ENCODE data around the gene FREM2. TPM values are rescaled to one million over a fixed set of nuclear protein-coding genes. Genes with fewer than 3 reads are reported as not detected.

The FREM2 gene
- total RNA-seq, 1 donor from 2014 or later, result 0.54 TPM

GRCh38 chr13:38703255-38703654, 16.4 kb downstream of the FREM2 start:
- no peaks in the 10 kb centered on the region for H3K27me3 Mint-ChIP-seq (ENCODE audit: unreplicated experiment)
- no peak for DNase-seq
- TF ChIP-seq CTCF (IDR thresholded peaks at IDR 0.05; ENCODE audit: partially characterized antibody, unreplicated experiment), result no peak
- H3K36me3 Mint-ChIP-seq (ENCODE audit: unreplicated experiment), result no peaks in the 10 kb centered on the region
- no peak overlapping the region for H3K27ac Mint-ChIP-seq (ENCODE audit: unreplicated experiment)
- no peak overlapping the region for H3K4me3 Mint-ChIP-seq (ENCODE audit: unreplicated experiment)
- no peaks in the 10 kb centered on the region for H3K9me3 Mint-ChIP-seq (ENCODE audit: unreplicated experiment)
- H3K4me1 Mint-ChIP-seq (ENCODE audit: low read depth, unreplicated experiment), result no peaks in the 10 kb centered on the region

GRCh38 chr13:38705365-38705764, 18.5 kb downstream of the FREM2 start:
- TF ChIP-seq CTCF (IDR thresholded peaks at IDR 0.05; ENCODE audit: partially characterized antibody, unreplicated experiment), result no peak
- H3K36me3 Mint-ChIP-seq (ENCODE audit: unreplicated experiment), result no peaks in the 10 kb centered on the region
- H3K9me3 Mint-ChIP-seq (ENCODE audit: unreplicated experiment), result no peaks in the 10 kb centered on the region

GRCh38 chr13:38707460-38707859, 20.6 kb downstream of the FREM2 start:
- no peak for DNase-seq
- H3K4me1 Mint-ChIP-seq (ENCODE audit: low read depth, unreplicated experiment), result no peaks in the 10 kb centered on the region
- H3K27ac Mint-ChIP-seq (ENCODE audit: unreplicated experiment), result no peak overlapping the region
- H3K9me3 Mint-ChIP-seq (ENCODE audit: unreplicated experiment), result no peaks in the 10 kb centered on the region
- H3K4me3 Mint-ChIP-seq (ENCODE audit: unreplicated experiment), result no peak overlapping the region
- no peaks in the 10 kb centered on the region for H3K36me3 Mint-ChIP-seq (ENCODE audit: unreplicated experiment)
- no peak for TF ChIP-seq CTCF (IDR thresholded peaks at IDR 0.05; ENCODE audit: partially characterized antibody, unreplicated experiment)
- H3K27me3 Mint-ChIP-seq (ENCODE audit: unreplicated experiment), result no peaks in the 10 kb centered on the region

More at GRCh38 chr13:38705365-38705764, 18.5 kb downstream of the FREM2 start:
- no peak for DNase-seq
- H3K27ac Mint-ChIP-seq (ENCODE audit: unreplicated experiment), result no peak overlapping the region
- H3K4me1 Mint-ChIP-seq (ENCODE audit: low read depth, unreplicated experiment), result no peaks in the 10 kb centered on the region
- H3K4me3 Mint-ChIP-seq (ENCODE audit: unreplicated experiment), result no peak overlapping the region
- H3K27me3 Mint-ChIP-seq (ENCODE audit: unreplicated experiment), result no peaks in the 10 kb centered on the region

GRCh38 chr13:38713046-38713445, 26.2 kb downstream of the FREM2 start:
- Mint-ChIP-seq H3K4me3 (ENCODE audit: unreplicated experiment) (no peak overlapping the region), H3K27ac (ENCODE audit: unreplicated experiment) (no peak overlapping the region), H3K9me3 (ENCODE audit: unreplicated experiment) (no peaks in the 10 kb centered on the region), H3K36me3 (ENCODE audit: unreplicated experiment) (no peaks in the 10 kb centered on the region), H3K4me1 (ENCODE audit: low read depth, unreplicated experiment) (no peaks in the 10 kb centered on the region), H3K27me3 (ENCODE audit: unreplicated experiment) (no peaks in the 10 kb centered on the region)
- DNase-seq, result no peak
- TF ChIP-seq CTCF (IDR thresholded peaks at IDR 0.05; ENCODE audit: partially characterized antibody, unreplicated experiment), result no peak

GRCh38 chr13:38718374-38718773, 31.5 kb downstream of the FREM2 start:
- Mint-ChIP-seq H3K4me1 (ENCODE audit: low read depth, unreplicated experiment) (no peaks in the 10 kb centered on the region), H3K27me3 (ENCODE audit: unreplicated experiment) (no peaks in the 10 kb centered on the region), H3K27ac (ENCODE audit: unreplicated experiment) (no peak overlapping the region), H3K36me3 (ENCODE audit: unreplicated experiment) (no peaks in the 10 kb centered on the region), H3K9me3 (ENCODE audit: unreplicated experiment) (no peaks in the 10 kb centered on the region), H3K4me3 (ENCODE audit: unreplicated experiment) (no peak overlapping the region)
- no peak for DNase-seq
- TF ChIP-seq CTCF (IDR thresholded peaks at IDR 0.05; ENCODE audit: partially characterized antibody, unreplicated experiment), result no peak
